Neural progenitor cell (in vitro differentiated cells): Measurements from ENCODE around the gene OS9.

Experiments used
- EZH2phosphoT487 ChIP-seq: fragments of 200-600 bp; sonication (generic); IDR thresholded peaks from 2 replicates; pipeline ENCODE4 v1.6.1; 2017; ENCODE audit warnings: antibody characterized with exemption
- TF ChIP-seq, protein P1 (sequence below): fragments of 200-600 bp; sonication (generic); IDR thresholded peaks from 2 replicates; pipeline ENCODE4 v1.5.1; 2017; ENCODE audit warnings: antibody characterized with exemption, mild to moderate bottlenecking

- TF ChIP-seq, protein P1, sequence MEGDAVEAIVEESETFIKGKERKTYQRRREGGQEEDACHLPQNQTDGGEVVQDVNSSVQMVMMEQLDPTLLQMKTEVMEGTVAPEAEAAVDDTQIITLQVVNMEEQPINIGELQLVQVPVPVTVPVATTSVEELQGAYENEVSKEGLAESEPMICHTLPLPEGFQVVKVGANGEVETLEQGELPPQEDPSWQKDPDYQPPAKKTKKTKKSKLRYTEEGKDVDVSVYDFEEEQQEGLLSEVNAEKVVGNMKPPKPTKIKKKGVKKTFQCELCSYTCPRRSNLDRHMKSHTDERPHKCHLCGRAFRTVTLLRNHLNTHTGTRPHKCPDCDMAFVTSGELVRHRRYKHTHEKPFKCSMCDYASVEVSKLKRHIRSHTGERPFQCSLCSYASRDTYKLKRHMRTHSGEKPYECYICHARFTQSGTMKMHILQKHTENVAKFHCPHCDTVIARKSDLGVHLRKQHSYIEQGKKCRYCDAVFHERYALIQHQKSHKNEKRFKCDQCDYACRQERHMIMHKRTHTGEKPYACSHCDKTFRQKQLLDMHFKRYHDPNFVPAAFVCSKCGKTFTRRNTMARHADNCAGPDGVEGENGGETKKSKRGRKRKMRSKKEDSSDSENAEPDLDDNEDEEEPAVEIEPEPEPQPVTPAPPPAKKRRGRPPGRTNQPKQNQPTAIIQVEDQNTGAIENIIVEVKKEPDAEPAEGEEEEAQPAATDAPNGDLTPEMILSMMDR, result no peak
- TF ChIP-seq EZH2phosphoT487, result no peak
These were observed 49.8 kb downstream of the OS9 start for GRCh38 chr12:57743769-57744168.
